ENCODE results near the gene VSTM4.

DNA sequence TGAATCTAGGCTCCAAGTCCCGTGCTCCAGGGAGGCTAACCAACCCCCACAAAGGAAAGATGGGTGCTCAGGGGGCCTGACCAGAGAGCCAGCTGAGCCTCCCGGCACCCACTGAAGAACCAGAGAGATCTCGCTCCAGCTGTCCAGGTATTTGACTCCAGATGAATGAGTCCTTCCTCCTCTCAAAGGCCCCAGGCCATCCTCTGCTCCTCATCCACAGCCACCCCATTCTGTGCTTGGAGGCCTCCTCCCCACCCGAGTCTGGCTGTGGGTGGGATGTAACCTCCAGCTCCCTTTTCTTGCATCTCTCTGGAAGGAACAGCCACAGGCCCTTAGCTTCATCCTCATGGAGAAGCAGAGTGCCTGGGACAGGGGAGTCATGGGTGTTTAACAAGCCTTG lies 44.6 kb downstream of the VSTM4 start:
- TF ChIP-seq POLR2A (IDR thresholded peaks at IDR 0.05; ENCODE audit: low read length) (no peak), GATA1 (IDR thresholded peaks at IDR 0.05; ENCODE audit: low read depth, low read length) (no peak)

Data from erythroblast (primary cell).